A549 treated with GW870086 at 1 μM for 4 hours (cell line): ENCODE results near the gene SOX9. TPM values are rescaled to one million over a fixed set of nuclear protein-coding genes. Genes with fewer than 3 reads are reported as not detected.

Source experiments
- total RNA-seq: library from RNA; stranded (reverse); fragments of 200-300 nt; extraction: Qiagen RNA extraction; gene quantifications from 5 replicates; pipeline ENCODE4 v1.2.3, GENCODE V29; 2022; ENCODE audit warnings: low read depth

SOX9 gene
- total RNA-seq = 6.6 to 9.8 TPM (median 9.1 TPM) in 5 replicates

GRCh38 chr17:72120642-72121163 lies at the start of gene SOX9:
TSS of gene SOX9 (plus strand) at chr17:72121020. CDS start at chr17:72121392, 372 bp downstream.

